Brain microvascular endothelial cell (primary cell): ENCODE measurements around the gene CUBN.
A peak's percentile ranks its signal among the peaks of the same experiment; 100 is the strongest.

Source experiments
- DNase-seq: peaks from one replicate; pipeline ENCODE4 v3.0.0-alpha.2; 2020
- H3K27ac ChIP-seq: fragments of 250-450 bp; sonication (Bioruptor Pico); 2 replicates; pipeline ENCODE4 v1.5.1; 2020; ENCODE audit warnings: mild to moderate bottlenecking, moderate library complexity
- H3K27me3 ChIP-seq: fragments of 250-450 bp; sonication (Bioruptor Pico); replicated peaks from 2 replicates; pipeline ENCODE4 v1.5.1; 2020; ENCODE audit warnings: mild to moderate bottlenecking
- H3K36me3 ChIP-seq: fragments of 250-450 bp; sonication (Bioruptor Pico); replicated peaks from 2 replicates; pipeline ENCODE4 v1.5.1; 2020; ENCODE audit warnings: mild to moderate bottlenecking
- H3K4me3 ChIP-seq: 2 replicates; pipeline ENCODE4 v1.5.1; 2011; ENCODE audit warnings: low read depth, mild to moderate bottlenecking, control low read depth, low read length, moderate library complexity
- in situ Hi-C: cut with HindIII; loops from 2 replicates; pipeline ENCODE4 v1.10.0; 2017; ENCODE audit warnings: low sequenced_read_pairs, low pct_ligation_motif_present
- TF ChIP-seq, protein P1 (sequence below): IDR thresholded peaks from 2 replicates; pipeline ENCODE4 v1.5.1; 2011; ENCODE audit warnings: low read depth, mild to moderate bottlenecking, moderate library complexity, low read length, control low read depth, inconsistent platforms; ENCODE audit errors: missing control alignments

CUBN gene

DNA sequence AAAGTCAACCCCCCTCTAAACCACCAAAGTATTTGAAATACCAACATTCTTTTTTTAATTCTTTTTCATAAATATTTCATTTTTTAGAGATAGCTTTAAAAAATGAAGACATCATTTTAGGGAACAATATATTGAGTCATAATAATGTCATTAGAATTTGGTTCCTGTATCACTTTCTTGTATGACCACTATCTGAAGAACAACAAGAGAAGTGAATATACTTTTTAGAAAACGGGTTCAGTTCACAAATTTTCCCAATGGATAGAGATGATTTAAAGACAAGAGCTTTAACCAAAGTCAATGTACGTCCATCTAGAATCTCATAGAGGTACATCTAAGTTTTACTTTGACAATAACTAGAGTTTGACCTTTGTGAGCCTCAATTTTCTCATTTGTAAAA, 48.2 kb downstream of the CUBN start:
- in situ Hi-C loops, result no loop called here
- TF ChIP-seq, protein P1, sequence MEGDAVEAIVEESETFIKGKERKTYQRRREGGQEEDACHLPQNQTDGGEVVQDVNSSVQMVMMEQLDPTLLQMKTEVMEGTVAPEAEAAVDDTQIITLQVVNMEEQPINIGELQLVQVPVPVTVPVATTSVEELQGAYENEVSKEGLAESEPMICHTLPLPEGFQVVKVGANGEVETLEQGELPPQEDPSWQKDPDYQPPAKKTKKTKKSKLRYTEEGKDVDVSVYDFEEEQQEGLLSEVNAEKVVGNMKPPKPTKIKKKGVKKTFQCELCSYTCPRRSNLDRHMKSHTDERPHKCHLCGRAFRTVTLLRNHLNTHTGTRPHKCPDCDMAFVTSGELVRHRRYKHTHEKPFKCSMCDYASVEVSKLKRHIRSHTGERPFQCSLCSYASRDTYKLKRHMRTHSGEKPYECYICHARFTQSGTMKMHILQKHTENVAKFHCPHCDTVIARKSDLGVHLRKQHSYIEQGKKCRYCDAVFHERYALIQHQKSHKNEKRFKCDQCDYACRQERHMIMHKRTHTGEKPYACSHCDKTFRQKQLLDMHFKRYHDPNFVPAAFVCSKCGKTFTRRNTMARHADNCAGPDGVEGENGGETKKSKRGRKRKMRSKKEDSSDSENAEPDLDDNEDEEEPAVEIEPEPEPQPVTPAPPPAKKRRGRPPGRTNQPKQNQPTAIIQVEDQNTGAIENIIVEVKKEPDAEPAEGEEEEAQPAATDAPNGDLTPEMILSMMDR, result no peak
- no peaks in the 10 kb centered on the region for H3K27me3 ChIP-seq
- H3K27ac ChIP-seq, result no peak overlapping the region
- DNase-seq, result no peak
- no peak overlapping the region for H3K4me3 ChIP-seq
- H3K36me3 ChIP-seq, result no peaks in the 10 kb centered on the region

DNA sequence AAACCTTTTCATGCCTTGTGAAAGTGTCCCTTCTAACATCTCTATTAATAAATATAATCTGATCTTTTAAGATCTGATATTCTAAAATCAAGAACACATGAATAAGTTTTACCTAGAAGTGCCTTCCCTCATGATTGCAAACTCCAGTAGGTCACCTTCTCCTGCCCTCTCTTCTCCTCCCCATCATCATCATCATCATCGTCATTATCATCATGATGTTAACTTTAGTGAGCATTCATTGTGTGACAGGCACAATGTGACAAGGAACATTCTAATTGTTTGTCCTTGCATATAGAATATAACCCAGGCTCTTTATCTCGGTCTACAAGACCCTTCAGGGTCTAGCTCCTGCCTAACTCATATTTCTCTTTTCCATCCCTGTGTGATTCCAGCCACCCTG, 51.7 kb downstream of the CUBN start:
- TF ChIP-seq, protein P1, result no peak
- no peak overlapping the region for H3K4me3 ChIP-seq
- no peaks in the 10 kb centered on the region for H3K36me3 ChIP-seq
- no peak overlapping the region for H3K27ac ChIP-seq
- in situ Hi-C loops, result no loop called here
- no peaks in the 10 kb centered on the region for H3K27me3 ChIP-seq
- no peak for DNase-seq

DNA sequence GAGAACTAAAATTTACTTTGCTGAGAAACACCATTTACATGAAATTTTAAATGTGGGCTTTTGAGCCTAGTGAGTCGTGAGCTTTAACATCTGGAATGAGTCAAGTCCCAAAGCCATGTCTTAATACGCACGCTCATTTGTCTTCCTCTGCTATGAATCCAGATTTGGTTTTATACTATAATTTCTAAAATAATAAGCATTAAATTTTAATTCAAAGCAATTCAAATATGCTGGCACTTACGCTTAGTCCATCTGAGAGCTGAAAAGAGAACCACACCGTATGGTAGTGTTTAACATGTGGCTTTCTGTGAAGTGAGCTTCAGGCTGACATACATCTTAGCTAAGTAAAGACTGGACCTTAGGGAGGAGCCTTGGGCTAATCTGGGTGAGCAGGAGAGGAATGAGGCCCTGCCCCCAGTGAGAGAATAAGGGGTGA, 52.2 kb downstream of the CUBN start:
- TF ChIP-seq, protein P1, result no peak
- Histone ChIP-seq H3K27ac (no peak overlapping the region), H3K4me3 (no peak overlapping the region), H3K27me3 (no peaks in the 10 kb centered on the region), H3K36me3 (no peaks in the 10 kb centered on the region)
- DNase-seq, result no peak
- in situ Hi-C loops, result no loop called here

DNA sequence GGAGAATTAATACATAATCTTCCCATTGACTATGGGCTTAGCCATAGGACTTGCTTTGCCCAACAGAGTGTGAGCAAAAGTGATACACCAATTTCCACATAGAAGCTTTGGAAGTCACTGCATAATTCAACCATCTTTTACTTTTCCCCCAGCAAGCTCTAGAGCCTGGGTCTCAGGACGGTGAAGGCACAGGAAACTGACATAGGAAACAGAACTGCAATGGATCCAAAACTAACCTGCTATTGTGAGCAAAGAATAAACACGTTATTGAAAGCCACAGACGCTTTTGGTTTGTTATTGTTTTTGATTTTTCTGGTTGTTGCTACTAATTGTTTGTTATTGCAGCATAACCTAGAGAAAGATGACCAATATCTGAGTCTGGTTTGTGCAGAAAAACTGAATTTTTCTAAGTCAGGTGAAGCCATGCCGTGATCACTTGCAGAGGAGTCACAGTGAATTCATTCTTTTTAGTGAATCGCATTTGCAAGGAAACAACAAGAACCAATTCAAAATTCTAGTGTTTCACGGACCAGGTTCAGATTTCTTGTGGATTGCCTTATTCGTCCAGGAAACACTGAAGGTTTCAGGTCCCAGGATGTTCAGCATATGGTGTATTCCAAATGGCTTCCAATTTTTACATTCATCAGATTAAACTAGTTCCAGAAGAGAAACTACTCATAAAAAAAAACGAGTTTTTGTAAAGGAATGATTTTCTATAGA, 52.8 kb downstream of the CUBN start:
- Histone ChIP-seq H3K27me3 (no peaks in the 10 kb centered on the region), H3K4me3 (no peak overlapping the region), H3K27ac (peak overlapping the region; percentile 96), H3K36me3 (no peaks in the 10 kb centered on the region)
- TF ChIP-seq, protein P1, result no peak
- in situ Hi-C loops, result no loop called here
- no peak for DNase-seq

DNA sequence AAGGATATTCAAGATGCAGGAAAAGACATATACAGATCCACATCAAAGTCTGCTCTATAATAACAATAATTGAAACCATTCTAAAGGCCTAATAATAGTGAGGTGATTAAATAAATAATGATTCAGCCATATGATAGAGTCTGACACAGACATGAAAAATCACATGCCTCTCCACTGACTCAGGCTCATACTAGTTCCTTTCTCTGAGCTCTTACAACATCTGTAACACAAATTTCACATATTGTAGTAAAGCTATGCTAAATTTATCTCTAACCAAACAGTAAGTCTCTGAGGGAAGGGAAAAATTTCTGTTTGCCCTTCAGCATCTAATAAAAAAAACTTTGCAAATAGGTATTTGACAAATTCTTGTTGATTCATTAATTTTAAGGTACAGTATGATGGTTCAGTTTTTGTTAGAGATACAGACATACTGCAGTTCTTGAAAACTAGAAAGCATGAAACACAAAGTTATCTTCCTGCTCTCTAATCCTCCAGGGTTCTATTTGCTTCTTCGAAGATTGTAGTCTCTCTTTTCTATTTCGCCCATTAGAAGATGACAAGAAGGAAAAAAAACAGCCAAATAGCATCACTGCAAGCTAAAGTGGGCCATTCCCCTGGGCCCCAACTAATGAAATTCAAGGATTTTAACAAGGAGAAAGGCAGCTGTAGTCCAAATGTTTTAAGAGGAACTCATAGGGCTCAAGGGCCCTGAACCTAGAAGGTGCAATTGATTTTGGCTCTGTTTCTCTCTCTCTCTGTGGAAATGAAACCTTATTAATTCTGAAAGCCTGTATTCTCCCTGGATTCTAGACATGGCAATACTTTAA, 53.9 kb downstream of the CUBN start:
- Histone ChIP-seq H3K4me3 (no peak overlapping the region), H3K27me3 (no peaks in the 10 kb centered on the region), H3K36me3 (no peaks in the 10 kb centered on the region), H3K27ac (peak overlapping the region; percentile 96)
- TF ChIP-seq, protein P1, result no peak
- in situ Hi-C loops, result no loop called here
- peak; percentile 93 for DNase-seq
